ENCODE measurements around the gene SPECC1.
A peak's percentile ranks its signal among the peaks of the same experiment; 100 is the strongest.
"Not testable (repeated sequence)": the region's sequence is repeated elsewhere in the genome, so short reads cannot be mapped to it uniquely, and the experiment has no call there.

SPECC1 gene

DNA sequence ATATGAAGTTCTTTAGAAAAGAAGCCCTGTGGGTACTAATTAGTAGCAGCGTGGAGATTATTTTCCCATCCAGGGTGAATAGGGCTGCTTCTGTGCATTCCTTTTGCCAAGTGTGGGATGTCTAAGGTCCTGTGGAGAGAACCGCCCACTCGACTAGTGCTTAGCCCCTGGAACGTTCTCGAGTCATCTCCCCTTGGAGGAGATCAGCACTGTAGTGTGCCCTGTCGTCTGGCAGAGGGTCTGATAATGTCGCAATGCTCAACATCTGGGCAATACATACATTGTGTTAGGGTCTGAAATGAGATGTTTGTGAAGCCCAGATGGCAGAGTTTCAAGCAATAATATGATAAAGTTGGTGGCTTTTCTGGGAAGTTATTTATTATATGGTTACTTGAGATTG lies 64.8 kb downstream of the SPECC1 start:
- DNase-seq (ENCODE audit: low spot score in 2 of 2) (no peak), ATAC-seq (peak; percentile 43)
- peak overlapping the region; percentile 83 for H3K27ac Mint-ChIP-seq
- H3K4me1 Mint-ChIP-seq, result peaks cover 22% of the 10 kb centered on the region
- H3K4me3 Mint-ChIP-seq, result peak overlapping the region; percentile 67
- no peaks in the 10 kb centered on the region for H3K36me3 Mint-ChIP-seq
- H3K9me3 Mint-ChIP-seq, result no peaks in the 10 kb centered on the region

DNA sequence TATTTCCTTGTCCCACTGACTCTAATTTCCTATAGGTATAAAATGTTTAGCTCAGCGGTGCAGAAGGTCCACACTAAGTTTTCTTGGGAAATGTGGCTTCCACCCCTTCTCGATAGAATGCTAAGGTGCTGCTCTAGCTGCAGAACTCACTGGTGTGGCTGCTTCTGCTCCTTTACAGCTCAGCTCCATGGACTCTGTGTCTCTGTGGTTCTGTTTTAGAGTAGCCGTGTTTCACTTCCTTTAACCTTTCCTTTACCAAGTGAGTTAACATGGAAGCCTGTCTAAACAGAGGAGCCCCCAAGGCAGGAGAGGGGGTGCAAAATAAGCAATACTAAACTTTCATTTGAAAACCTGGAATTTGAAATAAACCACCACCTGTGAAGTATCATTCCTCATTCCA lies 65.3 kb downstream of the SPECC1 start:
- Mint-ChIP-seq H3K4me3 (peak overlapping the region; percentile 67), H3K9me3 (no peaks in the 10 kb centered on the region), H3K27ac (peak overlapping the region; percentile 83), H3K36me3 (no peaks in the 10 kb centered on the region), H3K4me1 (peaks cover 22% of the 10 kb centered on the region)
- DNase-seq (ENCODE audit: low spot score in 2 of 2) (no peak), ATAC-seq (no peak)

DNA sequence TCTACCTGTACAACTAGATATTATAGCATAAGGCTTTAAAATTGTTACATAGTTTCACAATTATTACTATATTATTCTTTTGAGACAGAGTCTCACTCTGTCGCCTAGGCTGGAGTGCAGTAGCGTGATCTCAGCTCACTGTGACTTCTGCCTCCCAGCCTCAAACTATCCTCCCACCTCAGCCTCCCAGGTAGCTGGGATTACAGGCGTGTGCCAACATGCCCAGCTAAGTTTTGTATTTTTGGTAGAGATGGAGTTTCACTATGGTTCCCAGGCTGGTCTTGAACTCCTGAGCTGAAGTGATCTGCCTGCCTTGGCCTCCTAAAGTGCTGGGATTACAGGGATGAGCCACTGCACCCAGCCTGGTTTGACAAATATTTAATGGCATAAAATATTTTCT lies 67.0 kb downstream of the SPECC1 start:
- H3K27ac Mint-ChIP-seq; H3K9me3 Mint-ChIP-seq; H3K36me3 Mint-ChIP-seq; DNase-seq (ENCODE audit: low spot score in 2 of 2); H3K4me3 Mint-ChIP-seq; ATAC-seq: not testable (repeated sequence)
- H3K4me1 Mint-ChIP-seq, result peaks cover 25% of the 10 kb centered on the region

DNA sequence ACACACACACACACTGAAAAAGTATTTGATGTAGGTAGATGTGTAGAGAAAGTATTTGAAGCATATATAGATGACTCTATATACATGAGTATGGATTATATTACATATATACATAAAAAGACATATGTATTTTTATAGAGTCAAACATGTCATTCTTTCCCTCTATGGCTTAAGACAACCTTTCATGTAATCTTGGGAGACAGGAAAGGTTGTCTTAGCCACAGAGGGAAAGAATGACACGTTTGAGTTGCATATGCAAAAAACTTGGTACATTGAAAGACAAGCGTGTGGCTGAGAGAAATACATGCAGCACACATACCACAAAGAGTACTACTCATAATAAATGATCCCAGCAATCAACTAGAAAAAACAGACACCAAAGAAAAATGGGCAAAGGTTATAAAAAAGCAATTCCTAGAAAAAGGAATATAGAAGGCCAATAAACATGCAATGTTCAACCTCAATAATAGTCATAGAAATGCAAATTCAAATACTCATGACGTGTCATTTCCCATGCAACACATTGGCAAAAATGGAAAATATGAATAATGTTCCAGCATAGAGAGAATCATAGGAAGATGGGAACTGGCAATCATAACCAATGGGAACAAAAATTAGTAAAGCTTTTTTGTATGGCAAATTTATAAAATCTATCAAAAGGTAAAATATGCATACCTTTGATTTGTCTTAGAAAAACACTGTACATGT lies 69.0 kb downstream of the SPECC1 start:
- Mint-ChIP-seq H3K4me3 (no peak overlapping the region), H3K36me3 (peaks cover 6% of the 10 kb centered on the region), H3K9me3 (no peaks in the 10 kb centered on the region), H3K27ac (no peak overlapping the region), H3K4me1 (peaks cover 22% of the 10 kb centered on the region)
- ATAC-seq, result no peak
- no peak for DNase-seq (ENCODE audit: low spot score in 2 of 2)

DNA sequence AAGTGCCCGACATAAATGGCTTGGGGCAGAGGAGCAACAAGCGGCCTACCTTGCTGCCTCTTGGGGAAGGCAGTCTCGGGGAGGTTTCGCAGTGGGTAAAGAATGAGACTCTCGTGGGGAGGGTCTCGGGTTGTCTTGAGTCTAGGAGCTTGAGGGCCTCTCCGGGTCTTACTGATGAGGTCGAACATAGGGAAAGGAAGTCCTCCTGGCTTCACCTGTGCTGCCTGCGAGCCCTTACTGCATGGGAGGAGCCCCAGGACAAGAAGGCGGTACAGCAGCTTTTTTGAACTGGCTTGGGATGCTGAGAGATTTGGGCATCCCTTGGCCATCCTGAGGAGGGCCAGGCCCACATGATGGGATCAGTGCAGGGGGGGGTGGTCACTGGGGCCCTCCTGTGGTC lies 71.4 kb downstream of the SPECC1 start:
- peaks cover 7% of the 10 kb centered on the region for H3K4me1 Mint-ChIP-seq

DNA sequence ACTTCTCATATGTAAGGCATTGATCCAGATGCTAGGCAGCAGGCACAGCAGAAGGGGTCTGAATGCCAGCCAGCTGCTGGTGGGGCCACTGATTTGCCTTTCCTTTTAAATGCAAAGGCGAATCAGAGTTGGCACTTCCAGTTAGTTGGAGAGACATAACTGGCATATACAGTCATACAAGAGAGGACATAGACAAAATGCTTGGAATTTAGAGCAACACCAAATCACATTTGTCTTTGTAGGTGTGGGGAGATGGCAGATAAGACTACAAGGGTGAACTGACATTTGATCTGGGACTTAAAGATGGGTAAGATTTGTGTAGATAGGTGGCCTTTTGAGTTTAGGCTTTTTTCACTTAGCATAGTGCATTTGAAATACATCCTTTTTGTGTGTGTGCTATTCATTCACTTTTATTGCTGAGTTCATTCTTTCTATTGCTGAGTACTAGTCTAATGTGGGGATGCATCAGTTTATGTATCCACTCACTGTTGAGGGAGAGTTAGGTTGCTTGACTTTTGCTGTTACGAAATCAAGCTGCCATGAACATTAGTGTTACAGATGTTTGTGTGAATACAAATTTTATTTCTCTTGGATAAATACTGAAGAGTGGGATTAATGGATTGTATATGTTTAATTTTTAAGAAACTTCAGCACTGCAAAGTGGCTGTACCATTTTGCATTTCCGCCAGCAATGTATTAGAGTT lies 74.1 kb downstream of the SPECC1 start:
- H3K36me3 Mint-ChIP-seq, result peaks cover 6% of the 10 kb centered on the region
- H3K27ac Mint-ChIP-seq, result no peak overlapping the region
- H3K4me1 Mint-ChIP-seq, result peaks cover 13% of the 10 kb centered on the region
- H3K9me3 Mint-ChIP-seq, result no peaks in the 10 kb centered on the region
- H3K4me3 Mint-ChIP-seq, result no peak overlapping the region
- no peak for DNase-seq (ENCODE audit: low spot score in 2 of 2)
- no peak for ATAC-seq

More for the DNA sequence above, 71.4 kb downstream of the SPECC1 start:
- Mint-ChIP-seq H3K36me3 (peaks cover 6% of the 10 kb centered on the region), H3K9me3 (no peaks in the 10 kb centered on the region), H3K27ac (peak overlapping the region; percentile 58), H3K4me3 (no peak overlapping the region)
- no peak for ATAC-seq
- DNase-seq (ENCODE audit: low spot score in 2 of 2), result no peak

DNA sequence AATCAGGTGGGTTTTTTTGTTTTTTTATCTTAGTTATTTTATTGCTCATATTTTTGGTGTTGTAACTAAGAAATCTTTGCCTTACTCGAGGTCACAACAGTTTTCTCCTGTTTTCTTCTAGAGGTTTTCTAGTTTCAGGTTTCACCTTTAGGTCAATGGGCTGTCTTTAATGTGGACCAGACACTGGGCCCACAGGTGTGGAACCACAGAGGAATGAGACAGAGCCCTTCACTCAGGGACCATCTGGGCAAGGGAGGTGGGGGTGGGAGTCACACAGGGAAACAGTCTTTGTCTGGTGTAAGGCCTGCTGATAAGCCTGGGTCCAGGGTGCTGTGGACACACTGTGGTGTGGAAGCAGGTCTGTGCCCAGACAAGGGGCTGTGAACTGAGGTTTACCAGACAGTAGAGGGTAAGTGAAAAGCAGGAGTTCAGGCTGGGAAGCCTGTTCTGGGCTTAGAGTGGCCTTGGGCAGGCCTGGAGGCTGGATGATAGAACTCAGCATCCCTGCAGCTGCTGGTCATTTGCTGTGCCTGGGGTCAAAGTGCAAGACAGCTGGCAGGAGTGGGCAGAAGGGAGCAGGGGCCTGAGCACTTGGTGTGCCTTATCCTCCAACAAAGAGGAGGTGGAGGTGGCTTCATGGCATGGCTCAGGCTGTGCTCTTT lies 75.6 kb downstream of the SPECC1 start:
- DNase-seq (ENCODE audit: low spot score in 2 of 2) (no peak), ATAC-seq (no peak)
- Mint-ChIP-seq H3K4me3 (no peak overlapping the region), H3K36me3 (peaks cover 6% of the 10 kb centered on the region), H3K27ac (no peak overlapping the region), H3K4me1 (peaks cover 17% of the 10 kb centered on the region), H3K9me3 (no peaks in the 10 kb centered on the region)

DNA sequence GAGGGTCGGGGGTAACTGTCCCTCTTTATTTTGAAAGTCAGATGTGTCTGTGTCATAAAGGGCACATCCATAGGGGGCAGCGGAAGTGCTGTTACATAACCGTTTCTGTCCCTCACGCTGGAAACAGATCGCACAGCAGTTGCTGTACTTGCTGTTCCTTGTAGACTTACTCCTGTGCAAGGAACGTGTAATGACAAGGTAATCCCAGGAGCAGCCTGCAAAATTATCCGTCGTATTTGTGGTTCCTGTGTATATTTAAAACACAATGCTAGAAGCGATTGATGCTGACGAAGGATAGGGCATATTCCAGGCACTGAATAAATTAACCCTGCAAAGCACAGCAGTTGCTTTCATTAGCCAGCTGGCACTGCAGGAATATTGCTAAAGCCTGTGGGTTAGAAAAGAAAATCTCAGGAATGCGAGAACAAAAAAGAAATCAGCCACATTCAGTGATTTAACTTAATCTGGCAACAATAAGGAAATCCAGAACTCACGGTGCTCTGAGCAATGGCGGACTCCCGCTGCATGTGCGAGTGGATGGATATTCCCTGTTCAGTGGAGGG lies 76.2 kb downstream of the SPECC1 start:
- no peak for ATAC-seq
- Mint-ChIP-seq H3K27ac (no peak overlapping the region), H3K9me3 (no peaks in the 10 kb centered on the region), H3K36me3 (peaks cover 6% of the 10 kb centered on the region), H3K4me1 (peaks cover 24% of the 10 kb centered on the region), H3K4me3 (no peak overlapping the region)
- DNase-seq (ENCODE audit: low spot score in 2 of 2), result no peak

DNA sequence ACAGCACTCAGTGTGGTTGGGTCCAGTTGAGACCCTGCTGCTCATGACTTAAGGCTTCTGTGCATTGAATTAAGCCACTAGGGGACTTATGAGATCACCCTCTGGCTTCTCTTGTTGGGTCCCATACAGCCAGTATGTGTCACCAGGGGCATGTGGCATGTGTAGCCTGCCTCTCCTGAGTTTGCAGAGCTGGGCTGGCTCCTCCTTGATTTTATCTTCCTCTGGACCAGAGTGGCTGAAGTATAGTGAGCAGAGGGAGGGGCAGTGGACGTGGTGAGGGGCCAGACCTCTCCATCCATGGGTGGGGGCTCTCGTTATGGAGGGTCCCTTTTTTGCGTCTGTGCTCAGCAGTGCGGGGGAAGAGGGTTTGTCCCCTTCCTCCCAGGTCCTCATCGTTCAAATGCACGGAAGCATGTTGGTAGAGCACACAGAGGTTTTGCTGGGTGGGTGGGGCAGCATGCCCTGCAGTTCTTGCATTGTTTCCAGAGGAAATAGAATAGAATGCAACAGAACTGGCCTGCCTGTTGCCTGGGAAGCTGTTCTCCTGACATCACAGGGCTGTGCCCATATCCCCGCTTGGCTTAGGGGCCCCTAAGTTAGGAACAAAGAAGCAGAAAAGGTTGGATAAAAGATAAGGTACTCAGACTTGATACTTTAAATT lies 77.4 kb downstream of the SPECC1 start:
- peak overlapping the region; percentile 32 for H3K27ac Mint-ChIP-seq
- no peaks in the 10 kb centered on the region for H3K9me3 Mint-ChIP-seq
- H3K36me3 Mint-ChIP-seq, result peaks cover under 1% of the 10 kb centered on the region
- no peak overlapping the region for H3K4me3 Mint-ChIP-seq
- peaks cover 19% of the 10 kb centered on the region for H3K4me1 Mint-ChIP-seq
- DNase-seq (ENCODE audit: low spot score in 2 of 2), result no peak
- no peak for ATAC-seq

DNA sequence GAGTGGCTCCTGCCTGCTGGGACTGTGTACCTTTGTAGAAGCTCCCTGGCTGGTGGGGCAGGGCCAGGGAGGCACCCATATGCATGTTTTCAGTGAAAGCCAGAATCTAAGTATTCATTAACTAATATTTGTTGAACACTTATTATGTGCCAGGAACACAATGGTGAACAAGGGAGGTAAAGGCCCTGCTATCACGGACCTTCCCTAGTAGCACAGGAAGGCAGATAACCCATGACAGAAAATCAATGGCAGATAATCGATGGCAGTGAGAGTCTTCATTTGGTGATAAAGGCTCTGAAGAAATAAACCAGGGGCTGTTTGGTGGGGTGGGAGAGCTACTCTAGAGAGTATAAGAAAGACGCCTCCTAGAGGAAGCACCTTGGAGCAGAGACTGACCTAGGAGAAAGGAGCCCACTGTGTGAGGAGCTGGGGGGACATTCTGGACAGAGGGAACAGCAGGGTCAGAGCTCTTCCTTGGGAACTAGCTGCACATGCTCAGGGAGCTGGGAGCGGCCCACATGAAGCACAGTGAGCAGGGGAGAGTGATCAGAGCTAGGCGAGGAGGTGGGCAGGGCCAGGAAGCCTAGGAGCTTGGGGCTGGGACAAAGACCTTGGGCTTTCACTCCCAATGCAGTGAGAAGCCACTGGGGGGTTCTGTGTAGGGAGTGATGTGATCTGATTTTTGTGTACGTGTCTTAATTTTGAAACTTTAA lies 78.5 kb downstream of the SPECC1 start:
- Mint-ChIP-seq H3K9me3 (no peaks in the 10 kb centered on the region), H3K36me3 (no peaks in the 10 kb centered on the region), H3K27ac (peak overlapping the region; percentile 45), H3K4me3 (no peak overlapping the region), H3K4me1 (peaks cover 19% of the 10 kb centered on the region)
- DNase-seq (ENCODE audit: low spot score in 2 of 2) (no peak), ATAC-seq (no peak)

DNA sequence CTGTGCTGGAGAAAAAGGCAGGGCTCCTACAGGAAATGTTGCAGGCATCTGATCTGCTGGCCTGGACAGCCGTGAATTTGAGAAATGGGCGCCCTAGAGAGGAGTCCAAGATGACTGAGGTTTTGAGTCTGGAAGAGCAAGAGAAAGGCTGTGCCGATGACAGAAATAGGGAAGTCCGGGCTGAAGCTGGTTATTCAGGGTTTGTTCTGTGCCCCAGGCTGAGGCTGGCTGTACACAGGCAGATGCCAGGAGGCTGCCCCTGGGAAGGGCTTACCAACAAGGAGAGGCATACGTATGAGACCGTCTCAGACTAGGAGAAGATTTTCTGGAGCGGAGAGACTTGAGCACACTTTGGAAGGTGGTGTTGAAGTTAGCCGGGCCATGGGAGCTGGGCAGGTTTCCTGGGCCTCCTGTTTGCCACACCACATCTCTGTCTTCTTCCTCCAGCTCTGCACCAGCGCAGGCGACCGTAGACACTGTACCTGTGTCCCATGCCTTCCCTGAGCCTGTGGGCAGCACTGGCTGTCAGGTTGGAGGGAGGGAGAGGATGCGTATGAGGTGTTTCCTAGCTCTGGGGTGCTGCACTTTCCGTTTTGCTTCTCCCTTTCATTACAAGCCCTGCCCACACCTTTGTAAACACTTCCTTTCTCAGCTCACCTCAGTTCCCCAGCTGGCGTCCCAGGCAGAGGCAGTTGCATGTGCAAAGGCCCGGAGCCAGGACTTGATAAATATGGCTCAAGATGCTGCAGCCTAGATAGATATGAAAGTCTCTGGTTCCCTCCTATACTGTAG lies 80.8 kb downstream of the SPECC1 start:
- H3K4me3 Mint-ChIP-seq, result no peak overlapping the region

DNA sequence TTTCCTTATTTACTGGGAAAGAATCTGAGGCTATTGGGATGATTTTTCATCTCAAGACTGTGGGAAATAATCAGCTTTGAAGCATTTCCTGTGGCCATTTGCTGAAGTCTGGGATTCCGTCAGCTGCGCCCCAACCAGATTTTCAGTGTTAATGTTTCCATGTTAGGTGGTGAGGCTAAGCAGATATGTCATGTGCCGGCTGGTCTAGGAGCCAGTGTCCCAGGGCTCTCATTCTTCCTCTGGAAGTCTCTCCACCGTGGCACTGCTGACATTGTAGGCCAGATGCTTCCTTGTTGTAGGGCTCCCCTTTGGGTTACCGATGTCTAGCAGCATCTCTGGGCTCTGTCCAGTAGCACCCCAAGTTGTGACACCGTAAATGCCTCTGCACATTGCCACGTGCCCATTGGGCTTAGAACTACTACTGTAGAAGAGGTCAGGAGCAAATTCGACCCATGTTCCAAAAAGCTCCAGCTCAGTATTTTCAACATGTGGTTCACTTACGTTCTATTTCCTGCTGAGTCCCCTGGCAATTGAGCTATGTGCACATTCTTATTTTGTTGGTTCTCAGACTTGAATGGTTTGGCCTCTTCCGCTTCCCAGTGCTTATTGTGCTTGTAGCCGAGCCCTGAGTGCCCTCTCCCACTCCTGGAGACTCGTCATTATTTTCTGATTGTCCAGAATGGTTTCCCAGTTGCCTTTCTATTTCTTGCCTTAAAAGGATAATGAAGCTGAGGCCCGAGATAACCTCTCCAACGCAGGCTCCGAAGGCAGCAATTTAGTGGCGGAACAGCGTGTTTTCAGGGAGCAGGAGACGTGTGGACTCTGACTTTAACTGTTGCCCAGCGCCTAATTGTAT lies 82.2 kb downstream of the SPECC1 start:
- ATAC-seq, result no peak
- H3K4me3 Mint-ChIP-seq, result no peak overlapping the region
- peaks cover 19% of the 10 kb centered on the region for H3K4me1 Mint-ChIP-seq
- no peak for DNase-seq (ENCODE audit: low spot score in 2 of 2)
- H3K36me3 Mint-ChIP-seq, result no peaks in the 10 kb centered on the region
- H3K27ac Mint-ChIP-seq, result no peak overlapping the region
- no peaks in the 10 kb centered on the region for H3K9me3 Mint-ChIP-seq

More for the DNA sequence above, 80.8 kb downstream of the SPECC1 start:
- no peaks in the 10 kb centered on the region for H3K36me3 Mint-ChIP-seq
- H3K4me1 Mint-ChIP-seq, result peaks cover 19% of the 10 kb centered on the region
- H3K27ac Mint-ChIP-seq, result peak overlapping the region; percentile 6
- DNase-seq (ENCODE audit: low spot score in 2 of 2) (no peak), ATAC-seq (no peak)
- H3K9me3 Mint-ChIP-seq, result no peaks in the 10 kb centered on the region

DNA sequence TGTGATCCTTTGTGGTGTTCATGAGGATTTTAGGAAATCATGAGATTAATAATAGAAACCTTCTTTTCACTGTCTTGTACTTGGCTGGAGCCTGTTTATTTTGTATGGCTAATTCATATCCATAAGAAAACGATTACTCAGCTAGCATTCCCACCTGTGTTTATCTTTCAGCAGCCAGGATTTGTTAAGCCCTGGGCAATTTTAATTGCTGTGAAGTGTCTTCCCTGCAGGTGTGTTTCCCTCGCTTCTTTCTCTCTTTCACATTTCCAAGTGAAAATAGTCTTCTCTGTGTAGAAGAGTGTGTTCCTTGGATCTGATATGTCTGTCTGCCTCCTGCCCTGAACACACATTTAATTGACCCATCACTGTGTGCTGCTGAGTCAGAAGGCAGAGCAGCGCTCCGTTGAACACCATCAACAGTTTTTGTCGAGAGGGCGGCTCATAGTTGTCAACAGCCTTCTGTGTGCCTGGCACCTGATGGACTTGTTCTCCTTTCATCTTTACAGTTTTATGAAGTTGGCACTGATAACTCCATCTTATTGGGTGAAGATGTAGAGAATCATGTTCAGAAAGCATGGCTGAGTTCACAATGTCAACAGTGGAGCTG lies 83.2 kb downstream of the SPECC1 start:
- ATAC-seq (no peak), DNase-seq (ENCODE audit: low spot score in 2 of 2) (no peak)
- no peak overlapping the region for H3K27ac Mint-ChIP-seq

More for the DNA sequence above, 83.2 kb downstream of the SPECC1 start:
- no peaks in the 10 kb centered on the region for H3K36me3 Mint-ChIP-seq
- no peak overlapping the region for H3K4me3 Mint-ChIP-seq
- peaks cover 19% of the 10 kb centered on the region for H3K4me1 Mint-ChIP-seq
- H3K9me3 Mint-ChIP-seq, result no peaks in the 10 kb centered on the region

Data from stimulated activated effector memory CD8-positive, alpha-beta T cell treated with anti-CD3 and anti-CD28 coated beads, Interleukin-12 subunit alpha, Interleukin-12 subunit beta, amount 100 ng/mL, for 72 hours (primary cell).